ENCODE measurements around the gene SELENOS.
A peak's percentile ranks its signal among the peaks of the same experiment; 100 is the strongest.
"Not testable (repeated sequence)": the region's sequence is repeated elsewhere in the genome, so short reads cannot be mapped to it uniquely, and the experiment has no call there.

Gene SELENOS

DNA sequence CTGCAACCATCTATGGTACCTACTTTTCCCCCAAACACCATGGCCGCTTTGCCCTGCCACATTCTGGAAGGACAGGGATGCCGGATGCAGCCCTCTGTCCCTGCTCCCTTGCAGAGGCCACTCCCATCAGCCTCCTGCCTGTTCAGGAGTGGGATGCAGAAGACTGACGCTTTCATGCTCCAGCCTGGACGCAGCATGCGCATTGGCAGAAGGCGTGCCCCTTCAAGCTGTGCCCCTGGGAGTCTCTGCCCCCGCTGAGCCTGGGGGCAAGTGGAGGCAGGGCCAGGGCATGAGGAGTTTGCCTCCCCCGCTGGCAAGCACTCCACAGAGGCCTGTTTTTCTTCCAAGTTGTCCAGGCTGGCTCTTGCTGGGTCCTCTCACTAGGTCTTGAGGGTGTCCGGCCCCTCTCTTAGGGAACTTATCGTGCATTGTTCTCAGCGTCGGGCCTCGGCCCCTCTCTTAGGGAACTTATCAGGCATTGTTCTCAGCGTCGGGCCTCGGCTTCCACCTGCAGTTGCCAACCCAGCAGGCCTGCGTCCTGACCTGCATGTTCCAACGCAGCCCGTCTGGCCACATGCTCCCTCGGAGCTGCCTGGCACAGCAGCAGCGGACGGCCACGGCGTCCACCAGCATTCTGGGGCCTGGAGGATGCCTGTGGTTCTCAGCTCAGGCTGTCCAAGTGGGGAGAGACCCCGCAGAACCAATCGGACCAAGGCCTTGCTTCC lies 32.3 kb upstream of the SELENOS start:
- no peak for DNase-seq

DNA sequence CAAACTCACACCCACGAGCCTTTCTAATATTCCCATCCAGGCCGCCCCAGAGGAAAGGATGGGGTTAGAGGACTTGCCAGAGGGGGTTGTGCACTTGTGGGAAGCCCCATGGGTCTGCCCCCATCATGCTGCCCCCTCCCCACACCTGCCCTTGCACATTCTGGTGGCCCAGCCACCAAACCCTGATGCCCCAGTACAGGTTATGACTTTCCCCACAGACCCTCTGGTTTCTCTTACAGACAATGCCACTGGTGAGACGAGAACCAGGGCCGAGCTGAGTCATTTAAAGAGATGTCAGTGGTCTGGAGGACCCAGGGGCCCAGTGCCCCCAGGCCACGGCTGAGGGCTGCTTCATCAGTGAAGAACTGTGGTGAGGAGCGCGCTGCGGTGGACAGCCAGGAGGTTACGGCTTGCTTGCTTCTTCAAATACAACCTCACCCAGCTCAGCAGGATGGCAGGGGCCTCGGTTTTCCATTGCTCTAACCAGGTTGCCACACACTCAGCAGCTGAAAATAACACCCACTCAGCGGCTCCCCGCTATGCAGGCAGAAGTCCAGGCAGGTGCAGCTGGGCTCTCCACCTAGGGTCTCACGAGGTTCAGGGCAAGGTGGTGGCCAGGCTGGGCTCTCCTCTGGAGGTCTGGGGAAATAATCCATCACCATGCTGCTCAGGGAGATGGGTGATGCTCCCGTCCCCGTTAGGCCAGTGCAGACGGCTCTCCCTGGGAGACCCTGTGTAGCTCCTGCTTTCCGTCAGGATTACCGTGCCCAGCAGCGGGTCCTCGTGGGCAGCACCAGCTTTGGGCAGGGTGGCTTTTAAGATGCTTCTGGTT lies 31.5 kb upstream of the SELENOS start:
- no peak for DNase-seq

DNA sequence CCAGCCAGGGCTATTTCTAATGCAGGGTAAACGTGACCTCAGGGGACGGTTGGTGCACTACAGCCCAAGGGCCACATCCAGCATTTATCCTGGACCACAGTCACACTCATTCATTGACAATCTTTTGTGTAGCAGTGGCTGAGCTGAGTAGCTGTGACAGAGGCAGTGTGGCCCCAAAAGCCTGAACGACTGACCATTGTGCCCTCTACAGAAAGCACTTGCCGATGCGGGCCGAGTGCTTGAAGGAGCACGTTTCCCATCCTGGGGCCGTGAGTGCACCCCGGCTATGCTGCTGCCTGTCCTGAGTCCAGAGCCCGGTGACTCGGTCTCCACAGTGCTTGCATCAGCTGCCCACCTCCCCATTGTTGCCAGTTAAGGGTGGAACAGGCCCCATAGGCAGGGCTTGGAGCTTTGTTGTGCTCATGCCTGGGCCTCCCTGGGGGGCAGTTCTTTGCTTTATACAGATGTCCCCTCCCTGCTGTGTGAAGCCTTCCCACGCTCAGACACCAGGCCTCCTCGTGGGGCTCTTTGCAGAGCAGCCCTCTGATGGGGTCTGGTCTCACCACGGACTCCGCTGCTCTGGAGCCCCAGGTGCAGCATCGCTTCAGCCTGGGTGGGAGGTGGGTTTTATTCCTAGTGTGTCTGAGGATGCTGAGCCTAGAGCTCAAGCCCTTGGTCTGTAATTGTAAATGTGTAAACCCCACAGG lies 30.8 kb upstream of the SELENOS start:
- DNase-seq: no peak

DNA sequence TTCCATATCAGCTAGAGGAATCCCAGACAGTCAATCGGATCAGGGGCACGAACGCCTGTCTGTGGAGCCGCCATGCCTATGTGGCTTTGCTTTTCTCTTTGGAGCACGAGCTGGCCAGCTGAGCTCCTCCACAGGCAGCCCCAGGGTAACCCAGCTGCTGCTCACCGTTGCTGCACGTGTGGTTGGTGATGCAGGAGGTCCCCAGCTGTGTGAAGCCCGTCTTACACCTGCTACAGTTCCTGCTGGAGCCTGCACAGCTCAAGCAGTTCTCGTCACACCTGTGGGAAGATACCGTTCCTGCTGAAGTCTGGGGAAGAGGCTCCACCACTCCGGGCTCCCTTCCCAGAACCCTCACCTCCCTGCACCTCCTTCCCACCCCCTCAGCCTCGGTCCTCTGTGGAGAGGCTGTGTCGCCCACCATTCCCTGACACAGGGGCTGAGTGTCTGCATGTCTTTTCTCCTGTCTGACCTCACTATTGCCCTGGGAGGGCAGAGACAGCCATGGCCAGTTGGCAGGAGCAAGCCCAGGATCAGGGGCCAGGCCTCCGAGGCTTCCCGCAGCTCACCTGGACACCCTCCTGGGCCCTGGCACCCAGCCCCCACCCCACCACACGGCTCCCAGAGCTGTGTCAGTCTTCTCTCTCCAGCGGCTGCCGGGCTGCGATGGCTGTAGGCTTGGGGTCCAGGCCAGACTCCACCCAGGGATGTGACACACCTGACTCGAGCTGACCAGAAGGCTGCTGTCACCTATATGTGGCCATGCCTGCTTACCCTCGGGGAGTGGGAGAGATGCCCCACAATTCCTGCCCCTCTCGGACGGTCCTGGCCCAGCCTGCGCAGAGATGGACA lies 30.0 kb upstream of the SELENOS start:
- no peak for DNase-seq

DNA sequence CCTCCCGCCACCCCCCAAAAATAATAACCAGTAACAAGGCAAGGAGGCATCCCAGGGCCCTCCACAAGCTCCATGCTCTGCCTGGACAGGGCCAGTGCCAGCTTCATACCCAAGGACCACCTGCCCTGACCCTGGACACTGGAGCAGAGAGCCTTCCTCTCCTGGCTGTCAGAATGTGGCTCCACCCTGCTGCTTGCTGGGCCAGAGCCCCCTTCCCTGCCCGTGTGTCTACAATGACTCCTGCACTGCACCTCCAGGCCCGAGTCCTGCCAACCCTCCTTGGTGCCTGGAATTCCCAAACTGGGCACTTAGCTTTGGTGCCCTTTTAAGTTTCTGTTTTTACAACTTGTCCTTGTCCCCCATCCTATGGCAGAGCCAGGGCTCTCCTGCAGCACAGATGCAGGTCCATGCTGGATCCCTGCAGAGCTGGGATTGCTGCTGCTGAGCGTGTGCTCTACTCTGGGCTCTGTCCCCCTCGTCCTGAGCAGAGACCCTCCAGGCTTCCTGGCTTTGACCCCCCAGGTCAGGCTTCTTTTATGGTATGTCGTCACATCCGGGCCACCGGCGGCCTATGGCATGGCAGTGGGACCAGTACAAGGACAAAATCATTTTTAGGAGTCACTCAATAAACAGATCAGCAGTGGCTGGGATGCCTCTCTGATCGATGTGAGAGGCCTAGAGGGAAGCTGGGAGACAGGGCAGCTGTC lies 29.2 kb upstream of the SELENOS start:
- no peak for DNase-seq

DNA sequence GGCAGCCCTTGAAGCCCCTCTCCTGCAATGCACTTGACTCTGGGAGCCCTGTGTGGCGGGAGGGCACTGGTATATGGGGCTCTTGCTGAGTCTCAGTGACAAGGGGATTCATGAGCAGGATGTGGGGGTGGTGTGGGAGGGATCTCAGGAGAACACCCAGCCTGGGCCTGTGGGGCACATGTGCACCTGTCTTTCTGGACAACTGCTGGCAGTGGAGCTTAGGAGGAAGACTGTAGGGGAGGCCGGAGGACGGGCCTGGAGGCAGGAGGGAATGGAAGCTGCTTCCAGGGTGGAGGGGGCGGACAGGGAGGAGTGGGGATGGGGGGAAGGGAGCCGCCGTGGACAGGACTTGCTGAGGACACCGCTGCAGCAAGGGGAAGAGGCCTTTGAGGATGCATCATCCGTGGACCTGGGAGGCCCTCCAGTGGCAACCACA lies 28.6 kb upstream of the SELENOS start:
- no peak for DNase-seq

DNA sequence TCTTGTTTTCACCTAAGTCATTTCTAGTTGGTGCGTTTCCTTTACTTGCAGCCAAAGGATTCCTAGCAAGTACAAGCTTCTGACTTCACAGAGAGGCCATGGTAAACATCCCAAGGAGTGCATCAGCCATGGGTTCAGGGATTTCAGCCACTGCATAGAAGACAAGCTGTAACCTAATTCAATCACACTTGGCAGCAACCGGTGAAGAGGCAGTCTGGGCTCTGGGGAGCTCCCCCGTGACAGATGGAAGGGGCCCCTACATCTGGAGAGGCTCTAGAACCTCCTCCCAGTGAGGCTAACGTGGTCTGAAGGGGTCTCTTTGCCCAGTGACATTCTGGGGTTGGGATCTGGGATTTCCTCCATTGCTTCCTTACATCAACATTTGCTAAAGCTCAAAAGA lies 26.1 kb upstream of the SELENOS start:
- no peak for DNase-seq

DNA sequence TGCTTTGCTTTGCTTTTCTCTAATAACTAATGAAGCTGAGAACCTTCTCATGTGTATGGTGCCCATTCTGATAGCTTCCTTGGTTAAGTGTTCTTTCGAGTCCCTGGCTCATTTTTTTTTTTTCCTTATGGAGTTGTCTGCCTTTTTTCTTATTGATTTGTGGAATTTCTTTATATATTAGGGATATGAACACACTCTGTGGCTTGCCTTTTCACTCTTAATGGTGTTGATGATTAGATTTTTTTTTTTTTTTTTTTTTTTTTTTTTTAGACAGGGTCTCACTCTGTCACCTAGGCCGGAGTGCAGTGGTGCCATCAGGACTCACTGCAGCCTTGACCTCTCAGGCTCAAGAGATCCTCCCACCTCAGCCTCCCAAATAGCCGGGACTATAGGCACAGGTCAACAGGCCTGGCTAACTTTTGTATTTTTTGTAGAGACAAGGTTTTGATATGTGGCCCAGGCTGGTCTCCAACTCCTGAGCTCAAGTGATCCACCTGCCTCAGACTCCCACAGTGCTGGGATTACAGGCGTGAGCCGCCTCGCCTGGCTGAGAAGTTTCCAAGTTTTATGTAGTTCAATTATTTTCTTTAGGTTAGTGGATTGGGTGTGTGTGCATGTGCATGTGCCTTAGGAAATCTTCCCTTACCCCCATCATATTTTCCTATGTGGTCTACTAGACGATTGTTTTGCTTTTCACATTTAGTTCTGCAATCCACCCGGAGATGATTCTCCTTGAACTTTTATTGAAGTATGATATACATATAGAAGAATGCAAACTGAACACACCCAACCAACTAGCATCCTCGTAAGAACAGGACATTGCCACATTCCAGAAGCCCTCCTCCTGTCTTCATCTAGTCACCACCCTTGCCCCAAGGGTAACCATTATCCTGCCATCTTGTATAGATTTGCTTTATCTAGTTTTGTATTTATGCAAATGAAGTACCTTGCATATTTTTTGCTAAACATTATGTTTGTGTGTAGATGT lies 19.4 kb upstream of the SELENOS start:
- no peak for DNase-seq

DNA sequence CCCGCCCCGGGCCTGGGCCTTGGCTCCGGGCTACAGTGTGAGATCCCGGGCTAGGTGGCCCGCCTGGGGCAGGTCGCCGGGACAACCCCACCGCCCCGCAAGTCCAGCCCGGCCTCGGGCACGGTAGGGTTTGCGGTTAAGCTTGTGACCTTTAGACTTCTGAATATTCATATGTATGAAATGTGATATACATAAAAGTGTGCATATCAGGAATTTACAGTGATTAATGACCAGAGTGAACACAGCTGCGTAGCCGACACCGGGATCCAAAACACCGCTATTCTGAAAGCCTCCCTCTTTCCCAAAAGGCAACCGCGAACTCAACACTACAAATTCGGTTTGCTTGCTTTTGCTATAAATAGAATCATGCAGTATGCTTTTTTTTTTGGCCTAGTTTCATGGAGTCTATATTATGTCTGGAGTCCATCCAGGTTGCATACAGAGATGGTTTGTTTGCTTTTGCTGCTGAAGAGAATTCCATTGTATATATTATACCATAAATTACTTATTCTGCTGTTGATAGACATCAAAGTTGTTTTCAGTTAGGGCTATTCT lies 18.4 kb upstream of the SELENOS start:
- DNase-seq: no peak

DNA sequence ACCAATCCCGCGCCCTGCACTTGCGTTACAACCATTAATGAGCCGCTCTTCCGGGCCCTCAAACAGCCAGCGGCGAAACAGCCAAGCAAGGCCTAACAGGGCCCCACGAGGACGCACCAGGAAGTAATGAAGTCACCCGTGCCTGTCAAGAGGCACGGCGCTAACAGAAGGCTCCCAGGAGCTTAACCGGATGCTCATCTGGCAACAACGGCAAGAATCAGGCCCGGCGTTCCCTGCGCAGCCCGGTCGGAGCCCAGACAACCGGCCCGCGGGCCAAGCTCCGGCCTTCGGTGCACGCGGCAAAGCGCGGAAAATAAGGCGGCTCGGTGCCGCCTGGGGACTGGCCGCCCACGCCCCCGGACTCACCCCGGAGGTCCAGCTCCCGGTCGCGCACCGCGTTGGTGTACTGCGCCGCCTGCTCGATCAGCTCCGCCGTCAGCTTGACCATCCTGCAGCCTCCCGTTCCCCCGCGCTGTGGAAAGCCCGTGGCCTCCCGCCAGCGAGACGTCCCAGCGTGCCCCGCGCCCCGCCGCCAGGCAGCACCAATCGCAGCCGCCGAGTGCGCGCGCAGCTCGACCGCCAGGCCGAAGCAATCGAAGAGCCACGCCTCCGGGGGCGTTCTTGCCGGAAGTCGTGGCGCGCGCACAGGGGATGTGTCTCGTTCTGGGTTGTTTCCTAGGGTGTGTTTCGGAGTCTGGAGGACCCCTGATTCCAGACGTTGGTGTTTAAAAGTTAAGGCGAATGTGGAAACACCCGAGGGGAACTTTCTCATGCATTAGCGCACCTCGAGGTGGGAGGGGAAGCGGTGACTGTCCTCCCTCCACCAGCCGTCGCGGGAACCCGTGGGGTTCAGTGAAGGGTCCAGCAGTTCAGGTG lies 17.7 kb upstream of the SELENOS start, which contains the start of gene SNRPA1:
Gene SNRPA1 (minus strand): TSS at position 518 of the 876 bp plus-strand sequence. CDS start 70 bp downstream, at position 448.
- DNase-seq: peak; percentile 99

DNA sequence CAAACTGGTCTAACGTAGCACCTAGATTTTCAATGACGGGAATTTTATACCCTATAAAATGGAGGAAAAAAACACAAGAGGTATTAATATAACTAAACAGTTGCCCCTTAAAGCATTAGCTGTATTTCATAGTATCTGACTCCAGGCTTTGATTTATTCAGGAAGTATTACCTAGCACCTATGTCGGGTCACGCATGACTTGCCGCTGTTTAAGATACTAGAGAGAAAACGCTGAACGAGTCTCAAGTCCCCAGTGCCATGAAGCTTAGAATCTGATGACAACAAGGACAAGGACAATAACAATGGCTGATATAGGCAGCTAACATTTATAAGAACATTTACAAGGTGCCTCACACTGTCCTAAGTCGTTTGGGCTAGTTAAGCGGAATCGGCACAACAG lies 15.8 kb upstream of the SELENOS start:
- no peak for DNase-seq

DNA sequence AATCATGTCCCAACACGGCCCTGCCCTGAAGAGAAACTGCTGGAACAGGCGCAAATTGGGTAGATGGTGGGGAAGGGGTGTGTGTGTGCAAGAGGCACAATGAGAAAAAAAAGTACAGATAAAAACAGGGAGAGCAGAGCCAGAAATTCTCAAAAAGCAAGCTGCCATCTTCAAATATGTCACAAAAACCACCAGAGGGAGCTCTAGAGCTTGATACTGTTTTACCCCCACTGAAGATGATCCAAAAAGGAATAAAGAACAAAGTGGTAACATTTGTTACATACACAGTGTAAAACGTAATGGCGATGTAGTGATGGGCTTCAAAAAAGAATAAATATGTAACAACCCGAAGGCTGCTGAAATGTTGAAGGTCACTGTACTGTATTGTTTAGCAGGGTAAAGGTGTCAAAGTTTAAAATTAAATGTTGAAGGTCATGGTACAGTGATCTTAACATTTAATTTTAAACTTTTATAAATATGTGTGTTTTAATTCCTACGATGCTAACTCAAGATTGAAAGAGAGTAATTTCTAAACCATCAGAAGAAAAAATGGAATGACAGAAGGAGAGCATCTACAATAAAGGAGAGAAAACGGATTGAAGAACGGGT lies 11.7 kb upstream of the SELENOS start:
- no peak for DNase-seq

DNA sequence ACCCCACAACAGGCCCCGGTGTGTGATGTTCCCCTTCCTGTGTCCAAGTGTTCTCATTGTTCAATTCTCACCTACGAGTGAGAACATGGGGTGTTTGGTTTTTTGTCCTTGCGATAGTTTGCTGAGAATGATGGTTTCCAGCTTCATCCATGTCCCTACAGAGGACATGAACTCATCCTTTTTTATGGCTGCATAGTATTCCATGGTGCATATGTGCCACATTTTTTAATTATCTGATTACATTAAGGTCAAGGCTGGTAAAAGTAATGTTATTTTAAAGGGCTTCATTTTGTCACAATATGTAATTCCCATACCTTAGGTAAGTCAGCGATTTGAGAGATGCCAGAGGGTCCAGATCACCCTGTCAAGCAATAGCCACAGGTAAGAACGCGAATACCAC lies 10.1 kb upstream of the SELENOS start:
- not testable (repeated sequence) for DNase-seq

DNA sequence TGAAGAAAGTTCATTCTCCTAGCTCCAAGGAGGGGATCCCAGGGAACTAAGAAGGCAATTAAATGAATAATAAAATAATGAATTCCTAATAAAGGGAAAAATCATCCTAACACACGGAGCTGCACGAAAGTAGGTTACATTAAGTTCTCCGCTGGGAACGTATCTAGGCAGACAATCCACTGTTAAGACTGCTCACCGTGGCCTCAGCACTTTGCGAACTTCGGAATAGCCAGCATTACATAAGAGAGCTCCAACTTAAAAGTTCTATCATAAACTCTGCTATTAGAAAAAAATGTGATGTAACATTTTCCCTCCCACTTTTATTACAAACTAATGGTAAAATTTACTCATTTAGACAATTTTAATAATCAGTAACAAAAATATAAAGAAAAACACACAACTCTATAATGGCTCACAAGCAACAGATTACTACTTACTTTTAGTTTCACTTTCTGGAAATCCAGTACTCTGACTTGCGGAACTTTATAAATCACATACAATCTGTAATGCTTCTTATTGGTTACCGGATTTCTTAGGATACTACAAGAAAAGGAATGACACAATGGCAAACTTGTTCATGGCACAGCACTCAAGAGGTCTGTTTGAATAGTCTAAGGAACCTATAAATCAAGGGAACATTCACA lies 9.3 kb upstream of the SELENOS start:
- no peak for DNase-seq

DNA sequence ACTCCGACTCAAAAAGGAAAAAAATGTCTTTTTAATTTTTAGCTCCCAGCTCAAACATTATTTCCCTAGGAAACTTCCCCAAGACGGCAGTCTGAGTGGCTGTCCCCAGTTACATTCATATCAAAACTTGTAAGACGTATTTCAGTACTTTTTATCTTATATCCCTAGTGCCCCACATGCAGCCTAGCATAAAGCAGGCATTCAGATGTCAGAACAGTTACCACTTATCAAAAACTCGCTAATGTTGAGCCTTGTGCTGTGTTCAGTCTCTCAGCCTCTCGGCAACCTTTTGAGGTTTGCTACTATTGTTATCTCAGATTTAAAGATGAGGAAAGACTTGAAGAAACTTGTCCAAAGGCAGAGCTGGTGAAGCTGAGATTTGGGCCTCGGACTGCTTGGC lies 6.6 kb upstream of the SELENOS start:
- no peak for DNase-seq

DNA sequence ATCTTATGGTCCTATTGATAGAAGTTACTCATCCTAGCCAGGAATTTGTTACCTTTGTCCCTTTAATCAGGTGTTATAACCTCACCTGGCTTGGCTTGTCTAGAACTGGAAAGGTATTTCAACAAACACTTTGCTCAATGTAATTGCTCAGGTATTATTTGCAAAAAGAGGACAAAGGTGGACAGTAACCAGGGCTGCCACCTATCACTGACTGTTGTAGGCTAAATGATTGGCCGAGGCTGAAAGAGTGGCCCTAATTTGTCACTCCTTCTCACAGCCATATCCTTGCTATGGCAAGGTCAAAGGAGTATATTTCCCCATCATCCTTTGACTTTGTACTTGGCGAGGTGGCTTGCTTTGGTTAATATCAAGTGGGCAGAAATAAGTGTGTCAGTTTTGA lies 2.7 kb upstream of the SELENOS start:
- DNase-seq: no peak

DNA sequence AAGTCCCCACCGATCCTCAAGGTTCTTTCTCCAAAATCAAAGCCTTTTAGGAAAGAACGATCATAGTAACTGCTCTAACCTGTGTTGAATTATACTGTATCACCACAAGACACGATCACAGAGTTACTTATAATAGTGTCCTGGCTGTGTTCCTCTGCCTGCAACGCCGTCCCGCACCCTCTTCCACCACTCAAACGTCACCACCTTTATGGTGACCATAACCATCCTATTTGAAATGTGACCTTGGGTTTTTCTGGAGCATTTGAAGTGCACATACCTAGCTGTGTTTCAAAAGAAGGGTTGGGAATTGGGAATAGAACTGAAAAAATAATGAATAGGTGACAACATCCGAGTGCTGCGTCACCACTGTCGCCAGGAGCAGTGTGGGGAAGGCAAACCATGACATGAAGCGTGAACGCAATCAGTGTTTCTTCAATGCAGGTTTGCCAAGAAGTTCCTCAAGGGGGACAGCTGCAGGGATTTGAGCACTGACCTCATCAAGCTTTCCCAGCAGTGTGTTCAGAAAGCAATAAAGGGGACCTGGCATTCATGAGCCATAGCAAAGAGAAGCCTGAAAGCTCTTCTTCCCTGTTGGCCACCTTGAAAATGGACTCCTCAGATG lies 769 bp upstream of the SELENOS start:
- DNase-seq: no peak

DNA sequence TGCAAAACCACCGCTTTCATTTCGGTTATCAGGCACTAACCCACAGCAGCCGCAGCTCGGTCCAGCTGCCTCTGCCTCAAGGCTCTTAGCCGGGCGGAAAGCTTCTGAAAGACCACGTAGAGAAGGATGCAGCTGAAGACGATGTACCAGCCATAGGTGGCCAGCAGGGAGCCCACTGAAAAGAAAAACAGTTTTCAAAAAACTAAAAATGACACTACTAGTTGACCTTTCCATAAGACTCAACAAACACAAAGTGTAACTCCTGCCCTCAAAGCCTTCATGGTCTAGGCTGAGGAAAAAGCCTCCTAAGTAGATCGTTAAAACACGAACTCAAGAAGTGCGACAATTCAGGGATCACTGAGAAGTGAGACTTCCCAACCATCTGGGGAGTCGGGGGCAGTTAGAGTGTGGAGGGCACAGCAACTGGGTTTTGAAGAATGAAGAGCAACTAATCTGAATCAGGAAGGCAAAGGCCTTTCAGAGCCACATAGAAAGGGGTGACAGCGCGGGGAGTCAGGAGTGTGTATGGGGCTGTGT lies 716 bp downstream of the SELENOS start:
- DNase-seq: peak; percentile 59

Measured in NK-92 treated with Interleukin-12 subunit alpha and Interleukin-12 subunit beta, amount 100 ng/mL, for 24 hours (cell line).